KG1 (cell line): ENCODE results near the gene NEXN.
"Not testable (repeated sequence)": the region's sequence is repeated elsewhere in the genome, so short reads cannot be mapped to it uniquely, and the experiment has no call there.

Experiments
- DNase-seq: peaks from one replicate; lab custom pipeline; 2025; lab: John Stamatoyannopoulos, UW

The NEXN gene

GRCh38 chr1:77906019-77906545 is 17.7 kb downstream of the NEXN start:
- DNase-seq = no peak

- DNase-seq = no peak
Measured at GRCh38 chr1:77906624-77907023, 18.2 kb downstream of the NEXN start.

- no peak for DNase-seq
Measured at GRCh38 chr1:77910116-77910515, 21.7 kb downstream of the NEXN start.

- DNase-seq = not testable (repeated sequence)
Measured at GRCh38 chr1:77918918-77919317, 30.5 kb downstream of the NEXN start.

- no peak for DNase-seq
Measured at GRCh38 chr1:77925518-77925917, 37.1 kb downstream of the NEXN start.

- DNase-seq = no peak
Measured at GRCh38 chr1:77925956-77926355, 37.5 kb downstream of the NEXN start.

GRCh38 chr1:77926561-77927357 is 38.3 kb downstream of the NEXN start:
- DNase-seq = no peak

GRCh38 chr1:77927414-77927813 is 39.0 kb downstream of the NEXN start:
- no peak for DNase-seq

GRCh38 chr1:77929806-77930205 is 41.4 kb downstream of the NEXN start:
- DNase-seq = no peak

- DNase-seq = no peak
Measured at GRCh38 chr1:77938651-77939050, 50.2 kb downstream of the NEXN start.

GRCh38 chr1:77940921-77941570 is 52.6 kb downstream of the NEXN start:
- DNase-seq = no peak

GRCh38 chr1:77942400-77943140 is 54.1 kb downstream of the NEXN start:
- no peak for DNase-seq

- no peak for DNase-seq
Measured at GRCh38 chr1:77945345-77945744, 56.9 kb downstream of the NEXN start.

GRCh38 chr1:77948841-77949424 is 60.5 kb downstream of the NEXN start:
- no peak for DNase-seq

- no peak for DNase-seq
Measured at GRCh38 chr1:77950873-77951272, 62.4 kb downstream of the NEXN start.

- DNase-seq = no peak
Measured at GRCh38 chr1:77951328-77951727, 62.9 kb downstream of the NEXN start.

- DNase-seq = no peak
Measured at GRCh38 chr1:77953907-77954306, 65.5 kb downstream of the NEXN start.

- DNase-seq = no peak
Measured at GRCh38 chr1:77954521-77954920, 66.1 kb downstream of the NEXN start.

GRCh38 chr1:77955709-77956108 is 67.3 kb downstream of the NEXN start:
- no peak for DNase-seq

- DNase-seq = no peak
Measured at GRCh38 chr1:77956464-77956863, 68.0 kb downstream of the NEXN start.

GRCh38 chr1:77958391-77958790 is 70.0 kb downstream of the NEXN start:
- no peak for DNase-seq

GRCh38 chr1:77958850-77959249 is 70.4 kb downstream of the NEXN start:
- DNase-seq = no peak
